ENCODE results near the gene ZSCAN1. TPM values are rescaled to one million over a fixed set of nuclear protein-coding genes. Genes with fewer than 3 reads are reported as not detected.

The ZSCAN1 gene
- total and polyA plus RNA-seq, 9 donors, result 0.38 to 2.6 (median 0.75) TPM; not detected in 3

DNA sequence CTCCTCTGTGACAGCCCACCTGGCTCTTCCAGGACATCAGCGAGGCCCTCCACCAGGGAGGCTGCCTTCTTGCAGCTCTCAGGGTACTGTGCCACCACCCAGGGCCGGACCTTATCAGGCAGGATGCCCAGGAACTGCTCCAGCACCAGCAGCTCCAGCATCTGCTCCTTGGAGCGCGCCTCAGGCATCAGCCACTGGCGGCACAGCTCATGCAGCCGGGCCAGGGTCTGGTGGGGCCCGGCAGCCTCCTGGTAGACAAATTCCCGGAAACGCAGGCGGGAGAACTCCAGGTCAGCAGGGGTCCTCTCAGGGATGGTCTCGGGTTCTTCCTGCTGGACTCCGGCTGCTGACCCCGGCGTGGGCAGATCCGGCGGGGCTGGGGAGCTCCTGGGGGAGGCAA, 56.0 kb downstream of the ZSCAN1 start:
- WGBS, 3 donors, result 93 to 97% (median 96%) methylated on average over 16 of the region's 16 CpGs
- intact Hi-C loops (cut with DNase I), result loop anchor here in 1 of 4 donors (5.0 kb wide), 1 partner anchor 98 kb away; no protein-coding TSS in a partner anchor

DNA sequence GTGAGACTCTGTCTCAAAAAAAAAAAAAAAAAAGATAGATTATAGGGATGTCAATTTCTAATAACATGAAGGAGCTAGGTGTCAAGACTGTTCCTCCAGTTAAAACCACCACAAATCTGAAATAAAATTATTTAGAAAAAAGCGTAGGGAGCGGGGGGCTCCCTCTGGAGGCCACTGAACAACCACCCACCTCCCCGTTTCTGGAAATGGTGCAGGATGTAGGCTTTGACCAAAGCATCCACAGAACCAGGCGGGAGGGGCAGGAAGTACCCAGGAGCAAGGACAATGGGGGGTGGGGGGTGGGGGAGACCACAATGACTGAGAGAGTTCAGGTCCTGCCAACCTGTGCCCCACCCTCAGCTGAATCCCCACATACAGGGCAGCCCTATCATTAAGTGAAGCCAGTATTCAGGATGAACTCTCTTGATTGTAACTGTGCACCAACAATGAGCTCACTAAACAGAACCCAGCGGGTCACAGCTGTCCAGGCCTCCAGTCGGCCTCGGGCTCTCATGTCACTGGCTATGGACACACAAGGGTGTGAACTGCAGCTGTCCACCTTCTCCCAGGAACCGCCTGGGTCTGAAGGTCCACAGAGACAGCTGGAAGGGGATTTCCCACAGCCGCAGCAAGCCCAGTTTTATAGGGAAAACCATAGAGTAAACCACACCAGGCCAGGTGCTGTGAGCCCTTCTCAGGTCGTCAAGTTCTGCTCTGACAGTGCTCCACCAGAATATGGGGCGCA, 57.6 kb downstream of the ZSCAN1 start:
- WGBS, 3 donors, result 85 to 89% (median 86%) methylated on average over 11 of the region's 11 CpGs
- no peak overlapping the region for H3K4me3 ChIP-seq
- no peak for TF ChIP-seq EP300 (IDR thresholded peaks at IDR 0.05)
- TF ChIP-seq POLR2A (IDR thresholded peaks at IDR 0.05), result no peak
- TF ChIP-seq, protein P1, sequence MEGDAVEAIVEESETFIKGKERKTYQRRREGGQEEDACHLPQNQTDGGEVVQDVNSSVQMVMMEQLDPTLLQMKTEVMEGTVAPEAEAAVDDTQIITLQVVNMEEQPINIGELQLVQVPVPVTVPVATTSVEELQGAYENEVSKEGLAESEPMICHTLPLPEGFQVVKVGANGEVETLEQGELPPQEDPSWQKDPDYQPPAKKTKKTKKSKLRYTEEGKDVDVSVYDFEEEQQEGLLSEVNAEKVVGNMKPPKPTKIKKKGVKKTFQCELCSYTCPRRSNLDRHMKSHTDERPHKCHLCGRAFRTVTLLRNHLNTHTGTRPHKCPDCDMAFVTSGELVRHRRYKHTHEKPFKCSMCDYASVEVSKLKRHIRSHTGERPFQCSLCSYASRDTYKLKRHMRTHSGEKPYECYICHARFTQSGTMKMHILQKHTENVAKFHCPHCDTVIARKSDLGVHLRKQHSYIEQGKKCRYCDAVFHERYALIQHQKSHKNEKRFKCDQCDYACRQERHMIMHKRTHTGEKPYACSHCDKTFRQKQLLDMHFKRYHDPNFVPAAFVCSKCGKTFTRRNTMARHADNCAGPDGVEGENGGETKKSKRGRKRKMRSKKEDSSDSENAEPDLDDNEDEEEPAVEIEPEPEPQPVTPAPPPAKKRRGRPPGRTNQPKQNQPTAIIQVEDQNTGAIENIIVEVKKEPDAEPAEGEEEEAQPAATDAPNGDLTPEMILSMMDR (IDR thresholded peaks at IDR 0.05), result no peak
- no peak for DNase-seq
- H3K27me3 ChIP-seq, result no peaks in the 10 kb centered on the region
- intact Hi-C loops (cut with DNase I), result no loop called here
- H3K27ac ChIP-seq, result no peak overlapping the region
- peaks cover 0 to 35% of the 10 kb centered on the region in 2 donors for H3K9me3 ChIP-seq
- H3K36me3 ChIP-seq, result peaks cover 3% of the 10 kb centered on the region
- H3K4me1 ChIP-seq (ENCODE audit: insufficient read depth), result no peaks in the 10 kb centered on the region

More for the DNA sequence above, 56.0 kb downstream of the ZSCAN1 start:
- Histone ChIP-seq H3K27ac (no peak overlapping the region), H3K9me3 (peaks cover 0 to 50% of the 10 kb centered on the region in 2 donors), H3K4me3 (no peak overlapping the region), H3K4me1 (ENCODE audit: insufficient read depth) (no peaks in the 10 kb centered on the region), H3K36me3 (peaks cover 3% of the 10 kb centered on the region), H3K27me3 (no peaks in the 10 kb centered on the region)
- TF ChIP-seq, protein P1 (IDR thresholded peaks at IDR 0.05), result no peak
- TF ChIP-seq POLR2A (IDR thresholded peaks at IDR 0.05) (no peak), EP300 (IDR thresholded peaks at IDR 0.05) (no peak)
- DNase-seq, result no peak

DNA sequence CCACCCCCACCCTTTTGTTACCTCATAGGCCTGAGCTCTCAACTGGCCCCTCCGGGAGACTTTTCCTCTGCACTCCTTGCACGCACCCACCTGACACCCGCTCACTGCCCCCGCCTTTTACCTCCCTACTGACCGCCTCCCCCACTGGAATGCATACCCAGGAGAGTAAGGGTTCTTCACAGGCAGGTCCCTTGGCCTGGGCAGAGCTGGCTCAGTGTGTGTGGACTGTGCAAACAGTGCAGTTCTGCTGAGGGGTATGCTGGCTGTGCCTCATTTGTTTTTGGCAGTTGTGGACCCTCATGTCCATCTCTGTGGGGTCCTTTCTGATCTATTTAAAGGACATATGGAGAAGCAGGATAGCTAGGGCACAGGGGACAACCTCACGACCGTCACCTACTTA, 59.2 kb downstream of the ZSCAN1 start:
- intact Hi-C loops (cut with DNase I), result no loop called here
- DNase-seq, result no peak
- TF ChIP-seq POLR2A (IDR thresholded peaks at IDR 0.05), result no peak
- TF ChIP-seq, protein P1 (IDR thresholded peaks at IDR 0.05), result no peak
- no peak for TF ChIP-seq EP300 (IDR thresholded peaks at IDR 0.05)
- Histone ChIP-seq H3K27me3 (no peaks in the 10 kb centered on the region), H3K4me3 (no peak overlapping the region), H3K9me3 (peaks cover 0 to 19% of the 10 kb centered on the region in 2 donors), H3K27ac (no peak overlapping the region), H3K4me1 (ENCODE audit: insufficient read depth) (peaks cover 6% of the 10 kb centered on the region), H3K36me3 (no peaks in the 10 kb centered on the region)
- 93 to 96% (median 93%) methylated on average over 7 of the region's 7 CpGs for WGBS, 3 donors

DNA sequence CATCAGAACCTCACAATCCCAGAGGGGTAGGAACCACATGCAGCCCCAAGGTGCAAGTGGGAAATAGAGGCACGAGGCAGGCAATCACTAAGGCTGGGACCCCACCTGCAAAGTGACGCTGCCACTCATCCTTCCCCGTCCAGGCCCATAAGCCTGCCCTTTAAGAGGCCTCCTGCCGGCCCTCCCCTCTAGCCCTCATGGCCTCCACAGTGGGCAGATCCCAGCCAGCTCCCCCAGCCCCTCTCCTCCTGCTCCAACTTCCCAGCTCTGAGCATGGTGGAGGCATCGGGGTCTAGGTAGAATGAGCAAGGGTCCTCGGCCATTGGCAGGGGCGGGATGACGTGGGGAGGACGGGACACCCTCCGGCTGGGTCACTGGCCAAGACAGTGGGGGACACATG, 61.5 kb downstream of the ZSCAN1 start:
- WGBS, 3 donors, result 97 to 98% (median 97%) methylated on average over 10 of the region's 10 CpGs
- Histone ChIP-seq H3K27me3 (no peaks in the 10 kb centered on the region), H3K4me1 (ENCODE audit: insufficient read depth) (peaks cover 6% of the 10 kb centered on the region), H3K4me3 (no peak overlapping the region), H3K36me3 (no peaks in the 10 kb centered on the region), H3K27ac (no peak overlapping the region), H3K9me3 (peaks cover 0 to 6% of the 10 kb centered on the region in 2 donors)
- no peak for TF ChIP-seq EP300 (IDR thresholded peaks at IDR 0.05)
- TF ChIP-seq, protein P1 (IDR thresholded peaks at IDR 0.05), result no peak
- TF ChIP-seq POLR2A (IDR thresholded peaks at IDR 0.05), result no peak
- no peak for DNase-seq
- intact Hi-C loops (cut with DNase I), result no loop called here

Measured in ovary (tissue), 9 donors.